Esophagus muscularis mucosa (tissue), 4 donors: ENCODE measurements around the gene AHRR. TPM values are rescaled to one million over a fixed set of nuclear protein-coding genes. Genes with fewer than 3 reads are reported as not detected.
"Not testable (repeated sequence)": the region's sequence is repeated elsewhere in the genome, so short reads cannot be mapped to it uniquely, and the experiment has no call there.

Experiments used
- DNase-seq: peaks from one replicate; pipeline ENCODE4 v3.0.0-alpha.2; 2017; ENCODE audit errors: extremely low spot score
- H3K27ac ChIP-seq, 4 donors: fragments of 200-600 bp; sonication (generic); replicated peaks in 1 of 4; 1 replicate in 3 of 4; 2 replicates in 1 of 4; pipeline ENCODE4 v1.5.1; 2016 to 2019; ENCODE audit warnings: mild to moderate bottlenecking in 1 of 4
- H3K27me3 ChIP-seq, 4 donors: fragments of 200-600 bp; sonication (generic); one replicate each; pipeline versions ENCODE4 v1.5.1 to v1.6.0; 2016 to 2019
- H3K36me3 ChIP-seq, 4 donors: fragments of 200-600 bp; sonication (generic); one replicate each; pipeline ENCODE4 v1.5.1; 2016 to 2019
- H3K4me1 ChIP-seq, 4 donors: fragments of 200-600 bp; sonication (generic); one replicate each; pipeline ENCODE4 v1.5.1; 2016 to 2019
- H3K4me3 ChIP-seq, 4 donors: fragments of 200-600 bp; sonication (generic); 1 replicate in 2 of 4; 2 replicates in 2 of 4; pipeline ENCODE4 v1.5.1; 2016 to 2019; ENCODE audit warnings: mild to moderate bottlenecking in 4 of 4, moderate library complexity in 1 of 4
- H3K9me3 ChIP-seq, 4 donors: fragments of 200-600 bp; sonication (generic); 1 replicate in 3 of 4; 2 replicates in 1 of 4; pipeline ENCODE4 v1.5.1; 2016 to 2019
- EP300 ChIP-seq: sonication (generic); formaldehyde crosslinking; IDR thresholded peaks from one replicate; pipeline ENCODE4 v1.6.1; 2017; ENCODE audit warnings: antibody characterized with exemption
- POLR2A ChIP-seq: fragments of 450-650 bp; IDR thresholded peaks from one replicate; pipeline ENCODE4 v1.6.1; 2017; ENCODE audit warnings: antibody characterized with exemption, moderate library complexity, mild to moderate bottlenecking, low read depth
- POLR2AphosphoS5 ChIP-seq, 2 donors: sonication (generic); formaldehyde crosslinking; IDR thresholded peaks; one replicate each; pipeline ENCODE4 v1.6.1; 2017; ENCODE audit warnings: antibody characterized with exemption in 2 of 2
- WGBS: methylation state at CpG from one replicate; pipeline ENCODE4 v1.1.5; 2018; 5-methylcytosine and 5-hydroxymethylcytosine counted together
- intact Hi-C: fragments of 100-400 bp; cut with DNase I; formaldehyde crosslinking; loops from one replicate; pipeline ENCODE4 v1.15.1; 2023
- total RNA-seq, 4 donors: library from RNA; depleted of rRNA; stranded (reverse); fragments of >200 nt; gene quantifications; one replicate each; pipeline versions ENCODE4 v1.1.0 to v1.2.1, GENCODE V29; 2016
- TF ChIP-seq, protein P1 (sequence below), 3 experiments: fragments of 200-600 bp in 2 of 3; fragments of 450-650 bp in 1 of 3; sonication (generic) in 2 of 3; IDR thresholded peaks; one replicate each; pipeline ENCODE4 v1.5.1; 2017 to 2019; ENCODE audit warnings: antibody characterized with exemption in 3 of 3, mild to moderate bottlenecking in 2 of 3, moderate library complexity in 1 of 3

AHRR gene
- total RNA-seq, 4 donors from 2014 or later = 0.33 to 5.5 (median 0.86) TPM

DNA sequence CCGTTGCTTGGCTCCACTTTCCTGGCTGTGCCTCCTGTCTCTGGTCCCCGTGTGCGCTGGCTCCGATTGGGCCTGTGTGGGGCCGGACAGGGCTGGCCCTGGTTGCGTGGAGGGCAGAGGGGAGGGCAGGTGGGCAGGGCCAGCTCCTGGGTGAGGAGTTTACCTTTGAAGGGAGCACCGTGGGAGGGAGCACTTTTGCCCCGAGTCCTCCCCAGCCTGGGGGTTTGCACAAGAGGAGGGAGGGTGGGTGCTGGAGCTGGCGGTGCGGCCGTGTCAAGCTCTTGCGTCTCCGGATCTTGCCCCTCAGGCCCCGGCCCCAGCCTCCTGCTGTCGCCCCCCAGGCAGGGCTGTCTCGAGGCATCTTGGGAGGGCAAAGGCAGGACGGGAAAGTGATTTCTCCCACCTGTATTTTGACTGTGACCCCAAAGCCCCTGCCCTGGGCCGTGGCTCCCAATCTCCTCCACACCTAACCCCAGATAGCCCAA lies 73.2 kb downstream of the AHRR start:
- Histone ChIP-seq H3K4me3 (no peak overlapping the region), H3K4me1 (peaks cover 4 to 17% (median 8%) of the 10 kb centered on the region in 4 donors), H3K9me3 (no peaks in the 10 kb centered on the region), H3K36me3 (no peaks in the 10 kb centered on the region), H3K27ac (no peak overlapping the region), H3K27me3 (peaks cover 0 to 14% (median 0%) of the 10 kb centered on the region in 4 donors)
- TF ChIP-seq, protein P1, sequence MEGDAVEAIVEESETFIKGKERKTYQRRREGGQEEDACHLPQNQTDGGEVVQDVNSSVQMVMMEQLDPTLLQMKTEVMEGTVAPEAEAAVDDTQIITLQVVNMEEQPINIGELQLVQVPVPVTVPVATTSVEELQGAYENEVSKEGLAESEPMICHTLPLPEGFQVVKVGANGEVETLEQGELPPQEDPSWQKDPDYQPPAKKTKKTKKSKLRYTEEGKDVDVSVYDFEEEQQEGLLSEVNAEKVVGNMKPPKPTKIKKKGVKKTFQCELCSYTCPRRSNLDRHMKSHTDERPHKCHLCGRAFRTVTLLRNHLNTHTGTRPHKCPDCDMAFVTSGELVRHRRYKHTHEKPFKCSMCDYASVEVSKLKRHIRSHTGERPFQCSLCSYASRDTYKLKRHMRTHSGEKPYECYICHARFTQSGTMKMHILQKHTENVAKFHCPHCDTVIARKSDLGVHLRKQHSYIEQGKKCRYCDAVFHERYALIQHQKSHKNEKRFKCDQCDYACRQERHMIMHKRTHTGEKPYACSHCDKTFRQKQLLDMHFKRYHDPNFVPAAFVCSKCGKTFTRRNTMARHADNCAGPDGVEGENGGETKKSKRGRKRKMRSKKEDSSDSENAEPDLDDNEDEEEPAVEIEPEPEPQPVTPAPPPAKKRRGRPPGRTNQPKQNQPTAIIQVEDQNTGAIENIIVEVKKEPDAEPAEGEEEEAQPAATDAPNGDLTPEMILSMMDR (IDR thresholded peaks at IDR 0.05) = no peak
- no peak for TF ChIP-seq POLR2AphosphoS5 (IDR thresholded peaks at IDR 0.05)
- TF ChIP-seq EP300 = no peak
- no peak for TF ChIP-seq POLR2A
- intact Hi-C loops = no loop called here
- WGBS = 77% methylated on average over 7 of the region's 18 CpGs
- peak; percentile 88 for DNase-seq

DNA sequence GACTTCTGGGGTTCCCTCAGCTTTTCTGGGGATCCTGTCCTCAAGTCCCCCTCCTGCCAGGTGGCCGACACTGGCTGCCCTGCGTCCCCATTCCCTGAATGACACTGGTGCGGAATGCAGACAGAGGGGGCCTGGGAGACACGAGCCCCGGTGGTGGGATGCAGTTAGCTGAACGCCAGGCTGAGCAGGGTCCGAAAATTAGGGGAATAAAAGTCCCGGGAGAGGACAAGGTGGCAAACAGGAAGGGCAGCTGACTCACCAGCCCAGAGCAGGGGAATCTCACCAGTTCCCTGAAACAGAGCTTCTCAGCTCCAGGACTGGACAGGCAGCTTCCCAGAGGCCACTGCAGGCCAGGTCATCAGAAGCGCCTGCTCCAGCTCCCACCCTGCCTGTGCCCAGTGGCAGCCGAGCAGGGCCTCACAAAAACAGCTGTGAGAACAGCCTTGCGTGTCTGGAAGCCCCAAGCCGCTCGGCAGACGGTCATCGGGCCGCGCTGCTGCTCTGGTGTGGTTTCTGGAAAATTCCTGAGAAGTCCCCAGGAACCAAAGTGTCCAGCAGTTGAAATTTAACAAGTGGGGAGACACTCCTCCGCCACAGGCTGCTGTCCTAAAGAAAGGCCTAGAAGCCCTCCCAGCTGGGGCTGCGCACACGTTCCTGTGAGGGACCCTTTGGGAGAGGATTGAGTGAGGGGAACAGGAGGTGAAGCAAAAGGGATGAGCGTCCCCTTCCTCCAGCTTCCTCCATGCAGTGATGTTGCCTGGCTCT lies 73.8 kb downstream of the AHRR start:
- H3K27me3 ChIP-seq = peaks cover 0 to 16% (median 0%) of the 10 kb centered on the region in 4 donors
- intact Hi-C loops = no loop called here
- no peak overlapping the region for H3K27ac ChIP-seq
- H3K4me3 ChIP-seq = no peak overlapping the region
- TF ChIP-seq POLR2A = no peak
- TF ChIP-seq POLR2AphosphoS5 (IDR thresholded peaks at IDR 0.05) = no peak
- TF ChIP-seq, protein P1 (IDR thresholded peaks at IDR 0.05) = no peak
- no peak for TF ChIP-seq EP300
- H3K4me1 ChIP-seq = peaks cover 11 to 23% (median 14%) of the 10 kb centered on the region in 4 donors
- DNase-seq = peak; percentile 75
- no peaks in the 10 kb centered on the region for H3K36me3 ChIP-seq
- H3K9me3 ChIP-seq = no peaks in the 10 kb centered on the region
- 80% methylated on average over 21 of the region's 21 CpGs for WGBS

DNA sequence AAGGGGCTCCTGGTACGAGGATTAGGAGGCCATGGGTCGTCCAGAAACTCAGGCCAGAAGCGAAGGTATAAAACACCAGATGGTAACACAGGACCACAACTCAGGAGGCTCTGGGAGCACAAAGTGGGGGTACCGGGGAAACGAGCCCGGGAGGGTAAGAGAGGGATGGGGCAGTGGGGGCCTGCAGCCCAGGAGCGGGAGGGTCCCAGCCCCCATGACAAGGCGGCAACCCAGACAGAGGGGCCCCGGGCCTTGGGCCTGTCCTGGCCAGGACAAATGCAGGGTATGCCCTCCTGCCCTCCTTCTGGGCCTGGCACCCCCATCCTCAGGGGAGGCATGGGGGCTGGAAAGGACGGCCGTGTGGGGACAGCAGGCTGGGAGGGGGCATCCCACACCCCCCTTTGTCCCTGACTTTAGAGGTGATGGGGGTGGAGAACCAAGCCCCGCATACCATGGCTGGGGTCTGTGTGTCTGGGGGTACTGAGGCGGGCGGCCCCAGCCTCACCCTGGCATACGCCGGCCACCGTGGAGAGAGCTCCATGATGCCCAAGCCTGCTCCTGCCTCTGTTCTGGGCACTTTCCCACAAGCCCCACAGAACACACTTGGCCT lies 74.5 kb downstream of the AHRR start:
- WGBS = 92% methylated on average over 14 of the region's 17 CpGs
- no peaks in the 10 kb centered on the region for H3K36me3 ChIP-seq
- TF ChIP-seq POLR2AphosphoS5 (IDR thresholded peaks at IDR 0.05) (no peak), EP300 (no peak), POLR2A (no peak)
- TF ChIP-seq, protein P1 (IDR thresholded peaks at IDR 0.05) = no peak
- intact Hi-C loops = no loop called here
- no peaks in the 10 kb centered on the region for H3K9me3 ChIP-seq
- peak; percentile 81 for DNase-seq
- peaks cover 0 to 20% (median 0%) of the 10 kb centered on the region in 4 donors for H3K27me3 ChIP-seq
- peaks cover 13 to 25% (median 16%) of the 10 kb centered on the region in 4 donors for H3K4me1 ChIP-seq
- no peak overlapping the region for H3K4me3 ChIP-seq
- H3K27ac ChIP-seq = no peak overlapping the region

DNA sequence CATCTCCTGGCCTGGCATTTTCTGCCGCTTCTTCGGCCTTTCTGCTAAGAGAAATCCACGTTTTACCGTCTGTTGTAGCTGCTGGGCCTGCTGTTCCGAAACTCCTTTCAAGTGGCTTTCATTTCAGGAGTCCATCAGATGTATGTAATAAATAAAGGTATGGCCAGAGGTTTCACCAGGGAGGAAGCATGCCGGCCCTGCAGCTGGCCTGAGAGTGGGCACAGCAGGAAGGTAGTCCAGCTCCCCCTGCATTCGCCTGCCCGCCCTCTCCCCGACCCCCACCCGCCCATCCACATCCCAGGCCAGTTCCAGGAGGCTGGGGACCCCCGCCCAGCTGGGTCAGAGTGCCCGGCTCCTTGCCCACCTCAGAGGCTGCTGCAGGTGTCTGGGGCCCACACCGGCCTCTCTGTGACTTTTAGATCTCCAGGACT lies 75.0 kb downstream of the AHRR start:
- no peak for DNase-seq
- WGBS = 98% methylated on average over 10 of the region's 13 CpGs

DNA sequence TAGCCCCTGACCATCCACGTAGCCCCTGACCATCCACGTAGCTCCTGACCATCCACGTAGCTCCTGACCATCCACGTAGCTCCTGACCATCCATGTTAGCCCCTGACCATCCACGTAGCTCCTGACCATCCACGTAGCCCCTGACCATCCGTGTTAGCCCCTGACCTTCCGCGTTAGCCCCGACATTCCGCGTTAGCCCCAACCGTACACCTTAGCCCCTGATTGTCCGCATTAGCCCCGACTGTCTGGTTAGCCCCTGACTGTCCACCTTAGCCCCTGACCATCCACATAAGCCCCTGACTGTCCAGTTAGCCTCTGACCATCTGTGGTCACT lies 76.6 kb downstream of the AHRR start:
- Histone ChIP-seq H3K4me1 (peaks cover 13 to 25% (median 16%) of the 10 kb centered on the region in 4 donors), H3K27me3 (peaks cover 0 to 33% (median 0%) of the 10 kb centered on the region in 4 donors)
- H3K27ac ChIP-seq, H3K36me3 ChIP-seq, H3K4me3 ChIP-seq, intact Hi-C loops, DNase-seq, H3K9me3 ChIP-seq: not testable (repeated sequence)
- 97% methylated on average over 15 of the region's 15 CpGs for WGBS

More for the DNA sequence above, 75.0 kb downstream of the AHRR start:
- no peaks in the 10 kb centered on the region for H3K9me3 ChIP-seq
- H3K36me3 ChIP-seq = no peaks in the 10 kb centered on the region
- TF ChIP-seq POLR2AphosphoS5 (IDR thresholded peaks at IDR 0.05) (no peak), POLR2A (no peak), EP300 (no peak)
- TF ChIP-seq, protein P1 (IDR thresholded peaks at IDR 0.05) = no peak
- H3K27me3 ChIP-seq = peaks cover 0 to 25% (median 0%) of the 10 kb centered on the region in 4 donors
- no peak overlapping the region for H3K27ac ChIP-seq
- H3K4me1 ChIP-seq = peaks cover 13 to 25% (median 16%) of the 10 kb centered on the region in 4 donors
- no peak overlapping the region for H3K4me3 ChIP-seq
- intact Hi-C loops = no loop called here
